Dermis microvascular lymphatic vessel endothelial cell (primary cell): ENCODE results near the gene FGGY. TPM values are rescaled to one million over a fixed set of nuclear protein-coding genes. Genes with fewer than 3 reads are reported as not detected.

Experiments
- DNase-seq, 2 donors: peaks; one replicate each; pipeline versions ENCODE4 v3.0.0 to v3.0.0-alpha.2; 2010; ENCODE audit warnings: low read depth in 2 of 2
- total RNA-seq: library from RNA; depleted of rRNA; stranded (reverse); fragments of >200 nt; gene quantifications from 2 replicates; pipeline ENCODE4 v1.2.1, GENCODE V29; 2014

Gene FGGY
- total RNA-seq, 1 donor from 2014 or later = 8.5 TPM

- no peak for DNase-seq
These were observed 87.1 kb downstream of the FGGY start for GRCh38 chr1:59383963-59384362.

- DNase-seq = no peak
These were observed 87.5 kb downstream of the FGGY start for GRCh38 chr1:59384443-59384842.

DNA sequence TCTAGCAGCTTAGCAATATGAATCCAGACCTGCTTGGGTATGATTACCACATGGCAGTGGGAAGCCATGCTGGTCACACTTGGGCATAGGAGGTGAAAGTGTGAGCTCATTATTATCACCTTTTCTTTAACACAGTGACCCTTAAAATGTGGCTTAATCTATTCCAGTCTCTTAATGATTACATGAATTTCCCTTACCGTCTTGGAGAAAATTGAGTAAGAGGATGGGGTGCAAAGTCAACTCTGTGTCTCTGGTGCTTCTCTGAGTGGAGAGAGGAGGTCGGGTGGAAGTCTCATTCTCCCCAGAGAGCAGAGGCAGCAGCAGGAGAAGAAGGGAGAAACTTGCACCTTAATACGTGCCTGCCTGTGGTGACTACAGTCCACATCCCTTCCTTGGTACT, 91.3 kb downstream of the FGGY start:
- no peak for DNase-seq

GRCh38 chr1:59389847-59390246, 93.0 kb downstream of the FGGY start:
- no peak for DNase-seq

DNA sequence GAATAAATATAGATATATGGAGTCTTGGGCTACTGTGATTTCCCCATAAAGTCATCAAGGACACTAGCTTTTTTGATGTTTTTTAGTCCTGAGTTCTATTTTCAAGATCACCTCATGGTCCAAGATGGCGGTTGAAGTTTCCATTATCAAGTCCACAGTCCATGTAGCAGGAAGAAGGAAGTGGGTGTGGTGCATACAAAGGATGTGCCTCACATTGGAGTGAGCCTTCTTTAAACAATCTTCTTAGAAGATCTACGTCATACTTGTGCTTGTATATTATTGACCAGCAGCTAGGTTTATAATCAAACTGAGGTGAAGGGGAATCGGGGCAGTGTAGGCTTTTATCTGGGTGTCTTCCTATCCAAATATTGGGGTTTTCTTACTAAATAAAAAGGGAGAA, 93.4 kb downstream of the FGGY start:
- no peak for DNase-seq

GRCh38 chr1:59391212-59392179, 94.6 kb downstream of the FGGY start:
- no peak for DNase-seq

GRCh38 chr1:59393211-59394180, 96.6 kb downstream of the FGGY start:
- peak; percentile 12 to 47 for DNase-seq

DNA sequence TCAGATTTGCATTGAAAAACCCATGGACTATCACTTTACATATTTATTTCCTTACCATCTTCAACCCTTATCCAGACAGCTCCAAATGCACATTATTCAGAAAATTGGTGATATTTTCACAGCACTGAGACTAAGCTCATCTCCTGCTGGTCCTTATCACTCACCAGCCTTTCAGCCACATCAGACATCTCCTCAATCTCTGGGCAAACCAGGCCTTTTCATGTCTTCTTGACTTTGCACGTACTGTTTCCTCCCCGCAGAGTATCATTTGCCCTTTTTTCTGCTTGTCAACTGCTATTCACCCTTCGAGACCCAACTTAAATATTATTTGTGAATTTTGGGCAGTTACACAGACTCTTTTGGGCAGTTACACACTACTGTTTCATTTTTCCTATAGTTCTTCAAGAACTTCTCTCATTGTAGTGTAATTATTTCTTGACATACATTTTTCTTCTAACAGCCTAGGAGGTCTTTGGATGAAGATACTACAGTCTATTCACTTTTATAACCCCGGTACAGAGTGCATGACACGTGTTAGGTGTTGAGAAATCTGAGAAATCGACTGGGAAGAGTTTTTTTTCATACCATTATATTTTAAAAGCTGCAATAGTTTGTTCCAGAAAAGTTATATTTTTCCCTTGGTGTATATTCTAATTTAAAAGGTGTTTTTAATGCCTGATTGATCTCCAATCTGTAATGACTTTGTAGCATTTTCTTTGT, 98.0 kb downstream of the FGGY start:
- DNase-seq = no peak

DNA sequence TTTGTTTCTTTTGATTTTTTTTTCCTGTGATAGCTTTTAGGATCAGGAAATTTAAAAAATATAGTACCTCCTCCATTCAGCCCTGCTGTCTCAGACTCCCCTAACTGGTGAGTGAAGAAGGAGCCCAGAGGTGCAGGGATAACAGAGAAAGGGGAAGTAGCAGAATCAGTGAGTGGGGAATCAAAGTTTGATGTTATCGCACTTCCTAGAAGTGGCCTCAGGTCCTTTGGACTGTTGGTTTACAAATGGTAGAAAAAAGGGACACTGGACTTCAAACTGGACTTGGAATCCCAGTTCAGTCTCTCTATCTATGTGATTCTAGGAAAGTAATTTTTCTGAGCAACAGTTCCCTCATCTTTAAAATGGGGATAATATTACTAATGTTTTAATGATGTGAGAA, 99.5 kb downstream of the FGGY start:
- no peak for DNase-seq

GRCh38 chr1:59397139-59397858, 100.4 kb downstream of the FGGY start:
- no peak for DNase-seq

DNA sequence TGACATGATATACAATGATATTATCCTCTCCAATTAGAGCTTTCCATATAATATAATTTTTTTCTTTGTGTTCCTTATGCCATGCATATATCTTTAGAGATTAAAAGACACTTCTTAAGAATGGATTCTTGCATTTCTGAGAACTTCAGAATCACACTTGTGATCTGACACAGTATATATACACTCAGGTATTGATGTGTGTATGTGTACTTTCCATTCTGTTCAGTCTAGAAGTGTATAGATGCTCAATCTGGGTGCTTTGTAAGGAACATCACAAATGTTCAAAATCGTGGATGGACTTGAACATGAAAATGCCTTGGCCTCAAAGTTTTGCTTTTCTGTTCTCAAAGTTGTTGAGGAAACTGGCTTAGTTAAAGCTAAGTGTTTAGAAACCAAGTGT, 102.7 kb downstream of the FGGY start:
- no peak for DNase-seq

GRCh38 chr1:59401581-59401980, 104.7 kb downstream of the FGGY start:
- no peak for DNase-seq

- no peak for DNase-seq
These were observed 107.9 kb downstream of the FGGY start for GRCh38 chr1:59404796-59405195.

- no peak for DNase-seq
These were observed 109.7 kb downstream of the FGGY start for GRCh38 chr1:59406437-59407164.

GRCh38 chr1:59408608-59409240, 111.8 kb downstream of the FGGY start:
- DNase-seq = no peak

DNA sequence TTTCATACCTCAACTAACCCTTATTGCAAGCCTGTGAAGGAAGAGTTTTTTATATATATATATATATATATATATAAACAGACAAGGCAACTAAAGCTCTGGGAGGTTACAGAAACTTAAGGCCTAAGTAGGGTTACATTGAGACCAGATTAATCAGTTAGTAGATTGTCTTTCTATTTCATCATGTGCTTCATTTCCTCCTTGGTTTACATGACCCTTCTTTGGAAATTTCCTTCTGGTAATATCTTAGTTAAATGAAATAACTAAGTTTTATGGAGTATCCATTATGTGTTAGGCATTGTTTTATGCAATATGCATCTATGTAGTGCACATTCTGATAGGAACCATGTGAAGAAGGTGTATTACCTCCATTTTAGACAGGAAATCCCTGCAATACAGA, 112.7 kb downstream of the FGGY start:
- no peak for DNase-seq

GRCh38 chr1:59409986-59410385, 113.1 kb downstream of the FGGY start:
- no peak for DNase-seq

- no peak for DNase-seq
These were observed 113.6 kb downstream of the FGGY start for GRCh38 chr1:59410457-59410856.

DNA sequence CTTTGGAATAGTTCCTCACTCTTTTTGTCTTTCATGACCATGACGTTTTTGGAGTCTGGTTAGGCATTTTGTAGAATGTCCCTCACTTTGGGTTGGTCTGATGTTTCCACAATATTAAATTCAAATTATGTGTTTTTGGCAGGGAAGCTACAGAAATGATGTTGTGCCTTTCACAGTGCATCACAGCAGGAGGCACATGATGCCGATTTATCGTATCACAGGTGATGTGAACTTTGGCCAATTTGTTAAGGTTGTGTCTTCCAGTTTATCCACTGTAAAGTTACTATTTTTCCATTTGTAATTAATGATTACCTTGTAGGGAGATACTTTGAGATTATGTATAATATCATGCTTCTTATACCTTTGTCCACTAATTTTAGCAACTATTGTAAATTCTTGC, 114.3 kb downstream of the FGGY start:
- DNase-seq = no peak
